A549 (cell line): ENCODE measurements around the gene SLC10A1.
"Not testable (repeated sequence)": the region's sequence is repeated elsewhere in the genome, so short reads cannot be mapped to it uniquely, and the experiment has no call there.

ENCODE experiments used
- BHLHE40 ChIP-seq: IDR thresholded peaks from 2 replicates; pipeline ENCODE4 v1.6.1; 2012; ENCODE audit warnings: low read depth, low read length, inconsistent platforms
- CTCF ChIP-seq: fragments of >200 bp; sonication (Bioruptor Twin); formaldehyde crosslinking; IDR thresholded peaks from 3 replicates; pipeline ENCODE4 v1.5.1; 2016
- HOXA7 ChIP-seq: fragments of 250-450 bp; sonication (Bioruptor Pico); IDR thresholded peaks from 2 replicates; pipeline ENCODE4 v1.5.0; 2020; ENCODE audit warnings: mild to moderate bottlenecking, moderate library complexity
- TF ChIP-seq, protein P1 (sequence below): IDR thresholded peaks from 2 replicates; pipeline ENCODE4 v1.6.1; 2012

- not testable (repeated sequence) for TF ChIP-seq HOXA7 (CRISPR knock-in tag); CTCF; BHLHE40
- TF ChIP-seq, protein P1, sequence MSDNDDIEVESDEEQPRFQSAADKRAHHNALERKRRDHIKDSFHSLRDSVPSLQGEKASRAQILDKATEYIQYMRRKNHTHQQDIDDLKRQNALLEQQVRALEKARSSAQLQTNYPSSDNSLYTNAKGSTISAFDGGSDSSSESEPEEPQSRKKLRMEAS = not testable (repeated sequence)
Measured at GRCh38 chr14:69813346-69813745, 16.3 kb upstream of the SLC10A1 start.
